Loucy (cell line): ENCODE measurements around the gene CRNKL1.

Experiments used
- H2AFZ ChIP-seq: fragments of 200-600 bp; sonication (generic); 2 replicates; pipeline ENCODE4 v1.6.0; 2016; ENCODE audit warnings: antibody characterized with exemption, mild to moderate bottlenecking, low read length, moderate library complexity
- H3F3A ChIP-seq: fragments of 200-600 bp; 2 replicates; pipeline ENCODE4 v1.6.0; 2016; ENCODE audit warnings: antibody characterized with exemption, low read depth, mild to moderate bottlenecking
- H3K27me3 ChIP-seq: fragments of 200-600 bp; sonication (generic); 2 replicates; pipeline ENCODE4 v1.6.1; 2014; ENCODE audit warnings: low read length, mild to moderate bottlenecking; ENCODE audit not compliant: insufficient read depth, poor library complexity, severe bottlenecking
- H3K36me3 ChIP-seq: fragments of 200-600 bp; sonication (generic); 2 replicates; pipeline ENCODE4 v1.6.1; 2016; ENCODE audit warnings: low read length; ENCODE audit not compliant: insufficient read depth
- H3K4me1 ChIP-seq: fragments of 200-600 bp; sonication (generic); 2 replicates; pipeline ENCODE4 v1.5.1; 2014; ENCODE audit warnings: low read length, mild to moderate bottlenecking; ENCODE audit not compliant: insufficient read depth, poor library complexity, severe bottlenecking
- H3K4me2 ChIP-seq: fragments of 200-600 bp; sonication (generic); 2 replicates; pipeline ENCODE4 v1.6.0; 2014; ENCODE audit warnings: antibody characterized with exemption, low read length, low read depth, mild to moderate bottlenecking; ENCODE audit not compliant: poor library complexity, severe bottlenecking
- H3K4me3 ChIP-seq: fragments of 200-600 bp; sonication (generic); 2 replicates; pipeline ENCODE4 v1.5.1; 2014; ENCODE audit warnings: low read length, mild to moderate bottlenecking, mixed read lengths; ENCODE audit not compliant: poor library complexity, severe bottlenecking
- H3K79me2 ChIP-seq: fragments of 200-600 bp; sonication (generic); 2 replicates; pipeline ENCODE4 v1.6.1; 2014; ENCODE audit warnings: low read length; ENCODE audit not compliant: insufficient read depth
- H3K9ac ChIP-seq: fragments of 200-600 bp; sonication (generic); 2 replicates; pipeline ENCODE4 v1.6.0; 2014; ENCODE audit warnings: mild to moderate bottlenecking, low read depth, low read length, moderate library complexity; ENCODE audit not compliant: poor library complexity, severe bottlenecking
- H3K9me2 ChIP-seq: fragments of 200-600 bp; sonication (generic); replicated peaks from 2 replicates; pipeline ENCODE4 v1.6.1; 2016; ENCODE audit warnings: low read depth, low read length, mixed read lengths
- H3K9me3 ChIP-seq: fragments of 200-600 bp; sonication (generic); 2 replicates; pipeline ENCODE4 v1.6.1; 2014; ENCODE audit warnings: mild to moderate bottlenecking, antibody characterized with exemption, low read length, low read depth; ENCODE audit not compliant: insufficient read depth
- H4K20me1 ChIP-seq: fragments of 200-600 bp; sonication (generic); 2 replicates; pipeline ENCODE4 v1.6.0; 2014; ENCODE audit warnings: antibody characterized with exemption, low read length, mild to moderate bottlenecking; ENCODE audit not compliant: insufficient read depth, poor library complexity, severe bottlenecking
- CTCF ChIP-seq: fragments of 200-600 bp; sonication (generic); conservative IDR thresholded peaks from 2 replicates; pipeline ENCODE4 v1.5.1; 2014; ENCODE audit warnings: mild to moderate bottlenecking, antibody characterized with exemption, low read length
- EZH2phosphoT487 ChIP-seq: fragments of 200-600 bp; IDR thresholded peaks from 2 replicates; pipeline ENCODE4 v1.6.1; 2018; ENCODE audit warnings: antibody characterized with exemption, mild to moderate bottlenecking, moderate library complexity, borderline replicate concordance

The CRNKL1 gene

DNA sequence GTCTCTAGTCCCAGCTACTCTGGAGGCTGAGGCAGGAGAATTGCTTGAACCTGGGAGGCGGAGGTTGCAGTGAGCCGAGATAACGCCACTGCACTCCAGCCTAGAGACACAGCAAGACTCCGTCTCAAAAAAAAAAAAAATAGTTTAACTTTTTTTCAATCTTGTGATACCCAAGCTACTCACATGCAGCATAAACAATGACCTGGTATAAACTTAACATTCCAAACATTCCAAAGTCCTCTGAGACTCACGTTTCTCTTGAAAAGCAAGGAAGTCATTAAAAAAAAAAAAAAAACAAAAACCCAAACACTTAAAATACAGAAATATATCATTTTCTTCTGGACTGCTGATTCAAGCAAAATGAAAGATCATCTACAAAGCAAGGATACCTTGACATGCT, 14.3 kb downstream of the CRNKL1 start:
- no peak overlapping the region for H3K4me3 ChIP-seq
- H2AFZ ChIP-seq, result no peak overlapping the region
- H3K36me3 ChIP-seq, result peaks cover 100% of the 10 kb centered on the region
- H3K9ac ChIP-seq, result no peak overlapping the region
- H3F3A ChIP-seq, result no peaks in the 10 kb centered on the region
- TF ChIP-seq CTCF (no peak), EZH2phosphoT487 (no peak)
- H3K9me2 ChIP-seq, result no peaks in the 10 kb centered on the region
- no peak overlapping the region for H3K4me2 ChIP-seq
- H3K4me1 ChIP-seq, result no peaks in the 10 kb centered on the region
- H4K20me1 ChIP-seq, result no peaks in the 10 kb centered on the region
- H3K79me2 ChIP-seq, result no peaks in the 10 kb centered on the region
- no peaks in the 10 kb centered on the region for H3K27me3 ChIP-seq
- no peaks in the 10 kb centered on the region for H3K9me3 ChIP-seq

DNA sequence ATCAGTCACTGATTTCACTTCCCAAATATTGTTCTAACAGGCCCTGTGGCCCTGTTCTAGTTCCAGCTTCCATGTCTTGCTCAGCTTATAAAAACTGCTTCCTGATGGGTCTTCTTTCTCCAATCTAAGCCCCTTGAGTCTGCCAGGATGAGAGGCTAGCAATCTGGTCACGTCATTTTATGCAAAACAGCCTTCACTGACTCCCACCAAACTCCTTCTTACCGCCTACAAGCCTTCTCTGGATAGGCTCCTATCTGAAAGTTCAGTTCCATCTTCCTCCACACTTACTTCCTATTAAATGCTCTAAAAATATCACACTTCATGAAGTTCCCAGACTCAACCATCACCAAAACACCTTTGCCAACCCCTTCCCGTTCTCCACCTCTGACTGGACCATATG, 15.5 kb downstream of the CRNKL1 start:
- H3K9me2 ChIP-seq, result no peaks in the 10 kb centered on the region
- H3K79me2 ChIP-seq, result no peaks in the 10 kb centered on the region
- no peak overlapping the region for H2AFZ ChIP-seq
- no peaks in the 10 kb centered on the region for H3K4me1 ChIP-seq
- H3K4me2 ChIP-seq, result no peak overlapping the region
- H3K36me3 ChIP-seq, result peaks cover 100% of the 10 kb centered on the region
- no peaks in the 10 kb centered on the region for H4K20me1 ChIP-seq
- no peak overlapping the region for H3K4me3 ChIP-seq
- no peaks in the 10 kb centered on the region for H3K27me3 ChIP-seq
- no peaks in the 10 kb centered on the region for H3K9me3 ChIP-seq
- TF ChIP-seq EZH2phosphoT487, result no peak
- TF ChIP-seq CTCF, result no peak
- no peak overlapping the region for H3K9ac ChIP-seq
- no peaks in the 10 kb centered on the region for H3F3A ChIP-seq

DNA sequence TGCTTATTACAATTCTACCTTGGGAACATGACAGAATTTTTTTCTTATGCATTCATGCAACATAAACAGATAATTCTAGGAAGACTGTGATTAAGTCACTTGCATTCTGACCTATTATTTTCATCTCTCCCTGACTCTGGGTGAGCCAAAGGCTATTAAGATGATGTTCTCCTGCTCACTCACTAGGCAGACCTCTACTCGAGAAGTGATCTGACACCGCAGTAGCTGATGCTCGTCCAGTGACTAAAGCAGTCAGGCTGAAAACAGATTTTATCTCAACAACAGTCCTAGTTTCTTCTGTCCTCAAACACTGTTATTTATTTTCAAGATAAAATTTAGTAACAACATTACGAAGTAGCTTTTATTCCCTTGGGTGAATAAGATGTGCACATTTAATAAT, 17.8 kb downstream of the CRNKL1 start:
- Histone ChIP-seq H3K4me1 (no peaks in the 10 kb centered on the region), H3K36me3 (peaks cover 97% of the 10 kb centered on the region), H3K79me2 (no peaks in the 10 kb centered on the region), H3K4me3 (no peak overlapping the region), H3K4me2 (no peak overlapping the region), H3K9me2 (no peaks in the 10 kb centered on the region), H3K9me3 (no peaks in the 10 kb centered on the region), H4K20me1 (peaks cover 6% of the 10 kb centered on the region), H2AFZ (no peak overlapping the region), H3F3A (no peaks in the 10 kb centered on the region), H3K9ac (no peak overlapping the region), H3K27me3 (no peaks in the 10 kb centered on the region)
- no peak for TF ChIP-seq CTCF
- TF ChIP-seq EZH2phosphoT487, result no peak
